GM12878 (cell line): Measurements from ENCODE around the gene ARIH2. TPM values are rescaled to one million over a fixed set of nuclear protein-coding genes. Genes with fewer than 3 reads are reported as not detected.

Source experiments
- BHLHE40 ChIP-seq, 2 experiments: fragments of 450-650 bp in 1 of 2; IDR thresholded peaks; 2 replicates each; pipeline ENCODE4 v1.6.1; 2011 to 2017; ENCODE audit warnings: low read depth in 2 of 2, borderline replicate concordance in 1 of 2, improper control_type of control experiment in 1 of 2, low read length in 1 of 2, mild to moderate bottlenecking in 1 of 2
- BMI1 ChIP-seq: fragments of 450-650 bp; IDR thresholded peaks from 2 replicates; pipeline ENCODE4 v1.6.1; 2016; ENCODE audit warnings: mild to moderate bottlenecking, moderate library complexity, borderline replicate concordance
- BRCA1 ChIP-seq: IDR thresholded peaks from 2 replicates; pipeline ENCODE4 v1.6.1; 2011; ENCODE audit warnings: low read depth, low read length, improper control_type of control experiment
- CBFB ChIP-seq: IDR thresholded peaks from 2 replicates; pipeline ENCODE4 v1.6.1; 2016; ENCODE audit warnings: antibody characterized with exemption, low read depth
- CHD1 ChIP-seq: IDR thresholded peaks from 2 replicates; pipeline ENCODE4 v1.6.1; 2012; ENCODE audit warnings: low read depth, low read length, improper control_type of control experiment
- CREB1 ChIP-seq: IDR thresholded peaks from 2 replicates; pipeline ENCODE4 v1.6.1; 2012; ENCODE audit warnings: low read depth, mild to moderate bottlenecking, inconsistent platforms
- CTCF ChIP-seq, 3 experiments: IDR thresholded peaks in 2 of 3; conservative IDR thresholded peaks in 1 of 3; 2 replicates each; pipeline ENCODE4 v1.5.1; 2011; ENCODE audit warnings: low read depth in 3 of 3, low read length in 3 of 3, mild to moderate bottlenecking in 3 of 3, control low read depth in 2 of 3, moderate library complexity in 2 of 3, inconsistent platforms in 1 of 3, mixed read lengths in 1 of 3; ENCODE audit not compliant: control insufficient read depth in 2 of 3, insufficient read depth in 1 of 3; ENCODE audit errors: extremely low read depth in 1 of 3
- CUX1 ChIP-seq: IDR thresholded peaks from 2 replicates; pipeline ENCODE4 v1.6.1; 2012; ENCODE audit warnings: improper control_type of control experiment, low read depth, low read length; ENCODE audit not compliant: insufficient replicate concordance
- EED ChIP-seq: sonication (generic); IDR thresholded peaks from 2 replicates; pipeline ENCODE4 v1.6.1; 2016; ENCODE audit warnings: antibody characterized with exemption, low read depth
- IKZF2 ChIP-seq, 2 experiments: fragments of 450-650 bp; IDR thresholded peaks; 2 replicates each; pipeline ENCODE4 v1.6.1; 2017; ENCODE audit warnings: mild to moderate bottlenecking in 2 of 2, moderate library complexity in 2 of 2
- KLF5 ChIP-seq: fragments of 450-650 bp; IDR thresholded peaks from 2 replicates; pipeline ENCODE4 v1.6.1; 2014; ENCODE audit warnings: mild to moderate bottlenecking; ENCODE audit not compliant: partially characterized antibody
- LARP7 ChIP-seq: fragments of 450-650 bp; IDR thresholded peaks from 2 replicates; pipeline ENCODE4 v1.6.1; 2017; ENCODE audit warnings: mild to moderate bottlenecking
- NR2F1 ChIP-seq: fragments of 450-650 bp; conservative IDR thresholded peaks from 2 replicates; pipeline ENCODE4 v1.6.1; 2017; ENCODE audit warnings: mild to moderate bottlenecking
- PAX5 ChIP-seq: IDR thresholded peaks from 2 replicates; pipeline ENCODE4 v1.6.1; 2011; ENCODE audit warnings: low read depth, low read length, borderline replicate concordance
- PML ChIP-seq: IDR thresholded peaks from 2 replicates; pipeline ENCODE4 v1.6.1; 2012; ENCODE audit warnings: low read length, inconsistent platforms
- RAD51 ChIP-seq: fragments of 450-650 bp; IDR thresholded peaks from 2 replicates; pipeline ENCODE4 v1.6.1; 2016; ENCODE audit warnings: moderate library complexity, mild to moderate bottlenecking, inconsistent platforms
- RCOR1 ChIP-seq: conservative IDR thresholded peaks from 2 replicates; pipeline ENCODE4 v1.6.1; 2012; ENCODE audit warnings: low read depth, low read length, improper control_type of control experiment
- TARDBP ChIP-seq: IDR thresholded peaks from 2 replicates; pipeline ENCODE4 v1.6.1; 2016; ENCODE audit warnings: borderline replicate concordance
- WRNIP1 ChIP-seq: IDR thresholded peaks from 2 replicates; pipeline ENCODE4 v1.6.1; 2011; ENCODE audit warnings: low read depth, low read length, improper control_type of control experiment, borderline replicate concordance
- ZBTB4 ChIP-seq: fragments of 450-650 bp; formaldehyde crosslinking; IDR thresholded peaks from 2 replicates; pipeline ENCODE4 v1.4.0; 2022; ENCODE audit warnings: mild to moderate bottlenecking, moderate library complexity
- ZNF274 ChIP-seq: IDR thresholded peaks from one replicate; pipeline ENCODE4 v1.8.0; 2011; ENCODE audit not compliant: insufficient read length, insufficient read depth
- polyA plus RNA-seq, 11 experiments: library from polyadenylated mRNA; depleted of rRNA in 4 of 11; unstranded in 6 of 11; stranded (reverse) in 5 of 11; fragments of >200 nt; fragmentation: Nextera tagmentation in 4 of 11; fragmentation: Illumina TruSeq in 1 of 11; extraction: Ambion mirVana in 4 of 11; extraction: Trizol in 1 of 11; gene quantifications; 1 replicate in 1 of 11; 2 replicates in 10 of 11; pipeline versions ENCODE4 v1.2.1 to v1.2.3, GENCODE V29; 2011 to 2016; ENCODE audit warnings: inconsistent platforms in 2 of 11, missing spikeins in 2 of 11, low read depth in 1 of 11
- total RNA-seq, 4 experiments: library from RNA; depleted of rRNA in 3 of 4; stranded (reverse); fragments of >200 nt in 3 of 4; fragmentation: Illumina TruSeq in 1 of 4; extraction: Trizol in 1 of 4; gene quantifications; 2 replicates each; pipeline versions ENCODE4 v1.2.1 to v1.2.3, GENCODE V29; 2013 to 2021

Gene ARIH2
- total and polyA plus RNA-seq, 10 of the 15 experiments (the other 5 are each of a cell fraction or from before 2014, with no cell fraction given) = 18.7 to 74.7 (median 63.7) TPM

GRCh38 chr3:49007068-49007770 lies 88.6 kb downstream of the ARIH2 start, which contains the start of gene WDR6 (continued):
- TF ChIP-seq WRNIP1 = no peak
- peak in 1 of 2 experiments; percentile 32; a peak in 2 of 4 replicates for TF ChIP-seq IKZF2 (IDR thresholded peaks at IDR 0.05)
- TF ChIP-seq RCOR1 = peak; percentile 96
- peak; percentile 54; the same call in 1 of the 2 replicates for TF ChIP-seq TARDBP
- TF ChIP-seq ZBTB4 (CRISPR knock-in tag) = no peak
- peak; percentile 88 for TF ChIP-seq CBFB
- peak; percentile 86 for TF ChIP-seq LARP7
- TF ChIP-seq CUX1 = no peak
- TF ChIP-seq CREB1 = peak; percentile 76; the same call in 1 of the 2 replicates
- peak; percentile 41 to 48 (median 47); a peak in 5 of 6 replicates for TF ChIP-seq CTCF (IDR thresholded peaks at IDR 0.05 in 2 of 3, conservative IDR thresholded peaks at IDR 0.05 in 1 of 3; ENCODE audit: control insufficient read depth in 2 of 3, extremely low read depth in 1 of 3, insufficient read depth in 1 of 3, low read depth in 3 of 3, low read length in 3 of 3)
- TF ChIP-seq KLF5 = peak; percentile 73
- TF ChIP-seq NR2F1 = no peak; the same call in 1 of the 2 replicates
- TF ChIP-seq EED = no peak
- TF ChIP-seq RAD51 = peak; percentile 95
- TF ChIP-seq BRCA1 = peak; percentile 87
- peak; percentile 92 for TF ChIP-seq PML
- TF ChIP-seq PAX5 = no peak
- TF ChIP-seq BMI1 = no peak
- TF ChIP-seq ZNF274 = no peak
- peak; percentile 98 to 99 for TF ChIP-seq BHLHE40 (IDR thresholded peaks at IDR 0.05; ENCODE audit: borderline replicate concordance in 1 of 2, low read depth in 2 of 2, low read length in 1 of 2)
- TF ChIP-seq CHD1 = 0 out of 2 replicates have a peak, but pooled peaks have one; percentile 88
